COR-L47 (cell line): ENCODE results near the gene IL12RB2.

Source experiments
- DNase-seq: peaks from one replicate; lab custom pipeline; 2025; lab: John Stamatoyannopoulos, UW

IL12RB2 gene

DNA sequence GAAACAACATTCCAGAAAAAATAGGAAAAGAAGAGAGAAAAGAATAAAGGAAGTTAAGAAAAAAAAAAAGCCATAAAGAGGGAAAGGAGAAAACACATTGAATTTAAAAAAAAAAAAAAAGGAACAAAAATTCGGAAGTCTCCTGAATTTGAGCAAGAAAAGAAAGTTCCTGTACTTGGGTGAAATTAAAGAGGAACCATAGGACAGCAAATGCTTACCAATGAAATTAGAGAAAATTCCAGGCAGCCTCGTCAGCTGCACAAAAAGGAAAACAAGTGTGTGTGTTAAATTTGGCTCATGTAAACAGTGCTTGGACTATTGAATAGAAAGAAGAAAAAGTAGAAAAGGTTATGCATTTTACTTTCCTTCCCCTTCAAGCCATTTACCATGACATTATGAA lies 4.9 kb downstream of the IL12RB2 start:
- DNase-seq = no peak

DNA sequence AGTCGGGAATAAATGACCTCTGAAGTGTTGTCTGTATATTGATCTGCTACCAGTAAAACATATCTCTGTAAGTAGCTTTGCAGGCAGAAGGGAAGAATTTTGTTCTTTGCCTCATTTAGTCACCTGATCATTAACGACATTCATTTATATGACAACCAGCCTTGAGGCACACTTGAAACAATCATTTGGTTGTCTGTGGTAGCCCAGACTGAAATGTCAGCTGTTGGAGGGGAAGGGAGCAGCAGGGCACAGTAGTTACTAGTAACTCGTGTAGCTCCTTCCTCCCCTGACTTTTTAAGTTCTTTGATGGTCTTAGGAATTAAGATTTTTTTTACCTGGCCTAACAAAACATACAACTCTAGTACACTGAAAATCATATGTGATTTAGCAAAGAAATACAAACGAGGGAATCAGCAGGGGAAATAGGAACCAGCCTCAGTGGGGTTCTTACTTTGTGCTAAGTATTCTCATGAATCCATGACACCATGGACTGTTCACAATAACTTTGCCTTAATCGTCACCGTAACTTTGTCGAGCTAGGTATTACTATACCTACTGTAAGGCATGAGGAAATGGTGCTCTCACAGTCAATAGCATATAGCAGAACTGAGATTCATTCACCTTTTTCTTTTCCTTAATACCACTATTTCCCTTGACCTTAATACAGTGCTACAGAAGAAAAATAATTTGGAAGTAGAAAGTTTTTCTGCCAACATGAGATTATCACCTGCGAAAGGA lies 6.4 kb downstream of the IL12RB2 start:
- no peak for DNase-seq

DNA sequence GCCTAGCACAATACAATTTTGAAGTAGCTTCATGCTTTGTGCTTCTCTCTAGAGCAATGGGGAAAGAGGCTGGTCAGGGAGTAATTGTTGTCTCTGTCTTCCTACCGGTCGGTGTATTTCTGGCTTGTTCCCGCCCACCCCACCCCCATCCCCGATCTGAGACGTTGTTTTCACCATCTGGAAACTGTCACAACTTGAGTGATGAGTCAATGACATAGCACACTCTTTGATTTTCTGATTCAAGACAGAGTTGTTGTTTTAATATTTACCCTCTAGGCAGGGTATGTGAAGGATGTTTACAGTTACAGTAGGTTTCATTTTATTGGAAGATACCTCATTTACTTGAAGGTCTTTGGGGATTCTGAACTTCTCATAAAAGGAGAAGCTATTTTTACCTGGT lies 7.0 kb downstream of the IL12RB2 start:
- no peak for DNase-seq

DNA sequence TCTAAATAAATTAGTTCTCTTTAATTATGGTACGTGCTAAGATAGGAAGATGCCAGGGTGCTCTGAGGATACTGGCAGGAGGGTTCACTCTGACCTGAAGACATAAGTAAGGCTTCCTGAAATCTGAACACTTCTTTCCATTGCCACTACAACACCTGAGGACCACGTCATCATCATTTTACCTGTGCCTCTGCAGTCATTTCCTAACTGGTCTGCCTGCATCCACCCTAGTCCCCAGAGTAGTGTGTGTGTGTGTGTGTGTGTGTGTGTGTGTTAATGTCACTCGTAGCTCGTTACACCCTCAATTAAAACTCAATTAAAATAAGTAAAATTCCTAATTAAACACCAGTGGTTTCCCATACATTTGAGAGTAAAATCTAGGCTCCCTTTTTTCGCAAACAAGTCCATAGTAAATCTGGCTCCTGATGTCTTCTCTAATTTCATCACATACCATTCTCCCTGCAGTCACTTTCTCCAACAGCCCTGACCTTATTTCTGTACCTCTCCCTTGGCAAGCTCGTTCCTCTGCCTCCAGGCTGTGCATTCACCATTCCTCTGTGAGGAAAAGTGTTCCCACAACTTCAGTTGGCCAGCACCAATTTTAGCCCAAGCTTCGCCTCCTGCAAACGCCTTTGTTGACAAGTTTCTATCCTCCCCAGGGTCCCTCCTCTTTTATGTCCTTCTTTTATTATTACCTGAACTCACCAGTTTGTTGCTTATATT lies 8.7 kb downstream of the IL12RB2 start:
- DNase-seq = no peak

DNA sequence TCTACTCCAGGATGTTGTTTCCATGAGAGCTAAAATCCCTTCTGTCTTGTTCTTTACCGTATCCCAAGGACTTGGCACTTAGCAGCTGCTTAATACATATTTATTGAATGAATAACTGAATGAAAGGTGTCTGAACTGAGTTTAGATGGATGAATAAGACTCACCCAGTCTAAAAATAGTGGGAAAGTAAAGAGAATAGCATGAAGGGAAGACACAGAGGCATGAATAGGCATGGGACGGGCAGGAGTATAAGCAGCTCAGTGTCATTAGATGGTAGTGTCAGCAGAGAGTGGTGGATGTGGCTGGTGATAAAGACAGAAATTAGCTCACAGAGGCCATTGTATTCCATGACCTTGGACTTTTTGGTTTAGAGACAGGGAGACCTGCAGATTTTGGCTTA lies 9.2 kb downstream of the IL12RB2 start:
- no peak for DNase-seq

DNA sequence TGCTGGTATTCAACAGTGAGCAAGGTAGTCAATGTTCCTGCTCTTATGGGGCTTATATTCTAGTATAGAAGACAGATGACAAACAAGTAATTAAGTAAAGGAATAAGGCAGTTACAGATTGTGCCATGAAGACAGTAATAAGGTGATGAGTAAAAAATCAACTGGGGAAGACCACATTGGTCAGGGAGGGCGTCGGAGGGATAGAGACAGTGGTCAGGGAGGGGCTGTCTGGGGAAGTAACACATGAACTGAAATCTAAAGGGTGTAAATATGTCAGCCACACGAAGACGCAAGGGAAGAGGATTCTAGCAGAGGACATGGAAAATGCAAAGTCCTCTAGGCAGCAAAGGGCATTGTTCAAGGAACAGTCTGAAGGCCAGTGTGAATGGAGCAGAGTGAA lies 10.1 kb downstream of the IL12RB2 start:
- DNase-seq = no peak

DNA sequence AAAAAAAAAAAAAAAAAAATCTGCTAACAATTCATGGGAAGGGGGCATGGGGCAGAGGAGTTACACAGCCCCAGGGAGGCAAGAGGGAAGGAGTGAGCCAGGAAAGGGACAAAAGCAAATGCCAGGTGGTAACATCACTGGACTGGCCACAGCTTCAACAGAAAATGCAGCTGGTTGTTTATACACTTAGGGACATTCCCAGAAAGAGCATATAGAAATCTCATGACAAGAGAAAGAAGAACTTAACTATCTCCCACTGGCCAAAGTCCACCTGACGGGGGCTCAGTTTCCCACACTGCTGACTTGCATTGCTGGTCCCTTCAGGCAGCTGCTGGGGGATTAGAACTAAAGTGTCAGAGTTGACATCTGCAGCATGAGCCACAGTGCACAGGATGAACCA lies 14.8 kb downstream of the IL12RB2 start:
- DNase-seq = no peak

DNA sequence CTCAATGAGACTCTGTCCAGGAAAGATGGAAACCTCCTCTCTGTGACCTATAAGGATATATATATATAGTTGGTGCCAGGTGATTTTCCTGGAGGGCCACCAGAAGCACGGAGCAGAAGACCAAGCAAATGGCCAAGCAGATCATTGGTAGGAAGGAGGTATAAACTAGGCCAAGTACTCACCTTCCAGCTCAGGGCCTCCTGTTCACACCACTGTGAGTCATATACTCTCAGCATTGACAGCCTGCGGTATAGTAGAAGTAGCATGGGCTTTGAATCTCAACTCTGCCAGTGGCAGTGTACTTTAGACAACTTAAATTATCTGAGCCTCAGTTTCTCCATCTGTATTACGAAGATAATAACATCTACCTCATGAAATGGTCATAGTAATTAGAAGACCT lies 15.4 kb downstream of the IL12RB2 start:
- no peak for DNase-seq

DNA sequence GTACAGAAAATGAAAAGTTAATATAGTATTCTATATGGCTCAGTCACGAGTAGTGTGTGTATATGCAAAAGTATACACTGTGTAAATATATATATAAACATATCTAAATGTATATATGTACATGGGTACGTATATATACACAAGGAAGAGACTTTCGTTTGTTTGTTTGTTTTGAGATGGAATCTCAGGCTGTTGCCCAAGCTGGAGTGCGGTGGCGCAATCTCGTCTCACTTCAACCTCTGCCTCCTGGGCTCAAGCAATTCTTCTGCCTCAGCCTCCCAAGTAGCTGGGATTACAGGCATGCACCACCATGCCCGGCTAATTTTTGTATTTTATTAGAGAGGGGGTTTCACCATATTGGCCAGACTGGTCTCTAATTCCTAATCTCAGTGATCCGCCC lies 16.4 kb downstream of the IL12RB2 start:
- DNase-seq = no peak

DNA sequence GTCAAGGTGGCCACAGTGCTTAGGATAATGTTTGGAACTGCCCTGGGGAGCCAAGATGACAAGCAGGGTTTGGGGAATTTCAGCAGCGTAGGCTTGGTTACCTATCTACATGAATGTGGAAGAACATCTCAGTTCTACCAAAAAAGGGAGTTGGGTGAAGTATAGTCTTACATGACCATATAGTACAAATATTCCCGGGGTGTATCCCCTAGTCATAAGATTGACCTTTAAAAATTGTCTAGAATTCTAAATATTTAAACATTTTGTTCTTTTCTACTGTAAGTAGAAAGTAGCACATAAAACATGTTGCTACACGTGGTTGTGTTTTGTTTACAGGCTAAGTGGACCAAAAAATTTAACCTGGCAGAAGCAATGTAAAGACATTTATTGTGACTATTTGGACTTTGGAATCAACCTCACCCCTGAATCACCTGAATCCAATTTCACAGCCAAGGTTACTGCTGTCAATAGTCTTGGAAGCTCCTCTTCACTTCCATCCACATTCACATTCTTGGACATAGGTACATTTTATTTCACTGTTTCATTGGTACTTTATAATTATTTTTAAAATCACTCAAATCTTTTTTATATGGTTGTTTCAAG lies 20.3 kb downstream of the IL12RB2 start:
- DNase-seq = no peak

DNA sequence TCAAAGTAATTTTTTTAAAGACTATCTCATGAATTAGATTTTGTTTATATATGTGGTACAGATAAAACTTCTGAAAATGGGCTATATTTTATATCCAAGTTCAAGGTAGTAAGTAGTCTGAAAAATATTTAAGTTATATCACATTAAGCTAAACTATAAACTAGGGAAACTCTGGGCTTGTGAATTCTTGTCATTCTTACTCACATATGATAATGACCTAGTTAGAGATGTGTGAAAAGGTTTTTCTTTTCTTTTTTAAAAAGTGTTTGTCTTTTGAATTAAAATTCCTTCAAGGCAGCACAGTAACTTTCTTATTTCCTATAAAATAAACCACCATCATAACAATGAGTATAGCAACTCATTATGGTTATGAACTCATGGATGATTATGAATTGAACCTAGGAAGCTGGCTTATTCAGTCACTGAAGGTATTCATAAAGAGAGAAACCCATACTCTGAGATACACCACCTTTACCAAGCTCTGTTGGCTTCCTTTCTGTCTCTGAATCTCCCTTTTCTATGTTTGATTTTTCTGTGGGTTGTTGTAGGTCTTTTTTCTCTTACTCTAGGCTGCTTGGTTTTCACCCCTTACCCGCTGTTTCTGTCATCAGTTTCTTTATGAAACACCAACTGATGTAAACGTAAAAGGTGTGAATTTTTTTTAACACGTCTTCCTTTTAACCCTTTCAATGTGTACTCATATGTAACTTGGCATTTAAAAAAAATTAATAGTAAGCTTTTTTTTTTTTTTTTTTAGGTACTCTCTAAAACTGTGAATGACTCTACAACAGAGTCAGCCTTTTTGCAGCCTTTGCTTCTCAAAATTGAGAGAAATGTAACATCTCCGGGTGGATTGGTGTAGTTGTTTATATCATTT lies 25.2 kb downstream of the IL12RB2 start:
- DNase-seq = no peak

DNA sequence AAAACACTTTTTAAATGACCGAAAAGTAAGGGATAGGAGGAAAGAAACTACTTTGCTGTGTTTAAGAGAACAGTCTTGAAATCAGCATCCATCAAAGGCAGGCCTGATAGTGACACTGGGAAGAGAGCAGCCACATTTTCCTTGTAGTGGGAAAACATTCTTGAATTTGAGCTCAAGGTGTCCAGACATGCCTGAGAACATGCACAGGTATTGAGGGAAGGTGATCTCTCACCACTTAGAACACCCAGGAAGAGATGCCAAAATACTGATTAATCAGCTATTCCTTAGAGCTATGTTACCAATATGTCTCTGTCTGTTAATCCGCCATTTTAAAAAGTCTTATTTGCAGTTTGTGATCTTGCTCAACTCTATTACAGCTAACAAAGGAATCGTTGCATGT lies 25.9 kb downstream of the IL12RB2 start:
- DNase-seq = no peak

DNA sequence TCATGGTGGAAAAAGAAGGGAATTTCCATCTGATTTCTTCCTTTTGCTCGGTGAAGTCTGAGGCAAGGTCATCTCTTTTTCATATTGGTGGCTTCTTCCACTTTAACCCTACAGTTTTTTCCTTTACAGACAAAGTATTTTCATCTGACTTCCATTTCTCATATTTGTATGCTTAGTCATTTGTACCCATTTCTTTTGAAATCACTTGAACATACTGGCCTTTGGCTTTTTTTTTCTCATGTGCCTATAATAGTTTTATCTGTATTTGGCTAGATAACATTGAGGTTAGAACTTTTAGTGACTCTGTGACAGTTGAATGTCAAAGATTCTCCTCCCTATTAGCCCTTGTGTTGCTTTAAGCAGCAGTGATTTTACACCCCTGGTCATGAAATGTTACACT lies 27.7 kb downstream of the IL12RB2 start:
- DNase-seq = no peak

DNA sequence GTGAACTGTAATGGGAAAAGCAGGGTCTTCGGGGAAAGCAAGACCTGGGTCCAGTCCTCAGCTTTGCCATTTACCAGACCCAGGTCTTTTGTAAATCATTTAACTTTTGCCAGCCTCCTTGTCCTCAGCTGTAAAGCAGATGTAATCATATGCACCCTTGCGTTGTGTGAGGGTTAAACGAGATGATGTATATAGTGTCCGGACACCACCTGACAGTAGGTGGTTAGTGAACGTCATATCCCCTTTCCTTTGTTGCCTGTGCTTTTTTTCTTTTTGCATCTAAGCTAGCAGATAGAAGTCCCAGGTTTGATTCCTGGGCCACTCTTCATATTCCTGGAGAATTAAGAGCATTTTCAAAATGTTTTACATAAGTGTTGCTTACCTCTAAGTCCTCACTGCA lies 28.5 kb downstream of the IL12RB2 start:
- no peak for DNase-seq

DNA sequence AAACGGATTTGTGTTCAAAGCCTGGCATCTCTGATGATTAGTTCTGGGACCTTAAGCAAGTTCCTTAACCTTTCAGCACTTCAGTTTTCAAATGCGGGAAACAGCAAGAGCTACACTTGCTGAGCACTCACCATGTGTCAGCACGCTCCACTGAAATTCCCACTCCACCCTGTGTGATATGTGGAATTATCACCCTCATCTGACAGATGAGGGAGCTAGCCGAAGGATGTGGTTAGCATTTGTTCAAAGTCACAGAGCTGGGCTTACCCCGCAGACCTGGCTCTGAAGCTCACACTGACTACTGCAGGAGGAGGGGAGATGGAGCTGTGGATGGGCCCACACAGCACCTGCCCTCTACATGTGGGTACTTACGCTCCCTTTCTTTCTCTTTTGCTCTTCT lies 29.1 kb downstream of the IL12RB2 start:
- DNase-seq = no peak

DNA sequence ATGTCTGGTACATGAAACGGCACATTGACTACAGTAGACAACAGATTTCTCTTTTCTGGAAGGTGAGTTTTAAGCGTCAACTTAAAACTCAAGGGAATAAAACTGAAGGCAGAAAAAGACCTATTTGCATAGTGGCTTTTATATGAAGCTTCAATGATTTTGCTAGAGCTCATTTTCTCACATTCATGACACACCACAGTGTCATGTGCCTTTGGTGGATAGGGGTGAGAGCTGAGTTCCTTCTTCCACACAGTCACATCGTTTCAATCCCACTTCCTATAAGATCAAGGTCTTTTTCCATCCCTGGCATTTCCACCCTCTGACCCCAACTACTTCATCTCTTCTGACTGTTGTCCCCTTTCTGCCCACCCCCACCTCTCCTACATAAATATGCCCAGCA lies 31.0 kb downstream of the IL12RB2 start:
- DNase-seq = no peak

DNA sequence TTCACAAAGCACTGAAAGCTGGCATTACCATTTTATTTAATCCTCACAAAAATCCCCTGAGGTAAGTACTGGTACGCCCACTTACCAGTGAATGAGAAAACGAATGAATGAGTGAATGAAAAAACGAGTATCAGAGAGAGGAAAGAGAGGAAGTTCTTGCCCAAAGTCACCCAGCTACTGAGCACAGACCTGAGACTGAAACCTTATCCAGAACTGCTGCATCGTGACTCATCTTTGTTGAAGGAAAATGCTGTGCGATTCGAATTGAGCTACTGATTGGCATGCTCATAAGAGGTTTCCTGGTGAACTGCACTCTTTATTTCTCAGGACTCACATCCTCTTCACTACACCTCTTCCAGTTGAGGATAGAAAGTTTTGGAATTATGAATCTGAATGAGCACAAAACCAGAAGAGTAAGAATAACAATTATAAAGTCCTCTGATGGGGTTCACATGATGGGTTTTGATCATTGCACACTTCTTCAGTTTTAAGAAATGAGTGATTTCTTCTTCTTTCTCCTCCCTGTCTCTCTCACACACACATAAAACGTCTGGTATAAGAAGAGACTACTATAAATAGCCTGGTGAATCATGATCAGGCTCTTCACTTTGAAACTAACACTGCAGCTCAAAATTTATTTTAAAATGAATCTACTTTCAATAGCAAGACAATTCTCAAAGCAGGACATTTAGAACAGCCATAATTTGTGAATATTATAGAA lies 32.1 kb downstream of the IL12RB2 start:
- DNase-seq = no peak

DNA sequence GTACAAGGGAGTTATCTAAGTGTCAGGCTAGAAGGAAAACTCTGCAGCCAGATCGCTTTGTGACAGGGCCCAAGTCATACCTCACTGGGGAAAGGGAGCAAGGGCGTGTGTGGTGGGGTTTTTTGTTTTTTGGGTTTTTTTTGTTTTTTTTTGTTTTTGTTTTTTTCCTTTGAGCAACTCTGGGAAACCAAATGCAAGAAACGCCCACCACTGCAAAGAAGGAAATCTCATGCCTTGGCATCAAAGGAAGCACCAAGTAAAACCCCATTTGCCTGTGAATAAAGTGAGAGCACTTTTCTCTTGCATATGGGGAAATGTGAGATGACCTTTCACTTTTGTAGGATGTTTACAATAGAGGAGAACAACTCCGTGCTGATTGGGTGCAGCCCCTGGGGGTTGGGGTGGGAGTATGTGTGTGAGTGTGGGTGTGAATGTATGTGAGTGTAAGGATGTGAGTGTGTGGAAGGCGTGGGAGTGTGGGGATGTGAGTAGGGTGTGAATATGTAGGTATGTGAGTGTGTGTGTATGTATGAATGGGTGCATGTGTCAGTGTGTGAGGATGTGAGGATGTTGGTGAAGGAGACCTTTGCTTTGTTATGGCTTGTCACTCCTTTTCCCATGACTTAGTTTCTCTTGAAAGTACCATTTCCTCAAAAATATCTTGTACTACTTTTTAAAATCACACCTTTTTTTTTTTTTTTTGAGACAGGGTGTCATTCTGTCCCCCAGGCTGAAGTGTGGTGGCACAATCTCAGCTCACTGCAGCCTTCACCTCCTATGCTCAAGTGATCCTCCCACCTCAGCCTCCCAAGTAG lies 34.6 kb downstream of the IL12RB2 start:
- DNase-seq = no peak

DNA sequence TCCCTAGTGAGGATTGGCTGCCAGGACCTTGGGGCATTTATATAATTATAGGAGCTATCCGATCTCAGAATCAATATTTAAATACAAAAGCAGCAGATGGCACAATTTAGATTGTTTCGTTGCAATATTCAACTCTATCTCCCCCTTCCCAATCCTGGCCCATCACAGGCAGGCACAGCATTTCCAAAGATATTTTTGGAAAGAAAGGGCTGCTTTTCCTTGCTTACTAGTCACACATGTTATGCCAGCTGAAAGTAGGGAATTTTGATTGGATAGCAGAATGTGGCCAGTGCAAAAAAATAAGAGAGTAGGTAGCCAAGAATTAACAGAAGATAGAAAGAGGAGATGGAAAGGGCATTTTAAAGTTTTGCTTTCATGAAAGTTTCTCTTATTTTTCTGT lies 37.9 kb downstream of the IL12RB2 start:
- no peak for DNase-seq

DNA sequence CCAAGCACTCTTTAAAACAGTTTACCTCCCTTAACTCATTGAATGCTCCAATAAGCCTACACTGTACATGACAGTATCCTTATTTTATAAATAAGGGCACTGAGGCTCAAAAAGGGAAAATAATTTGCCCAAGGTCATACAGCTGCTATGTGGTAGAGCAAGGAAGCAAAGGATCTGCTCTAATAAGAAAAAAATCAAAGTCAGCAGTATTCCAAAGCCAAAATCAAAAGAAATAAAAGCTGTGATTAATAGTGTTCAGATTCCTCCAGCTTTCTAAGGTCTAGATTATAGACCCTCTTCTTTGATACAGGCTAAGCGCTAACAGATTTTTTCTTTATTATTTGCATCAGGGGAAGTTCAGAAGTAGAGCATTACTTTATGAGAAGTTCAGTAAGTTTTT lies 39.3 kb downstream of the IL12RB2 start:
- DNase-seq = no peak
